ENCODE data around the gene ZNF483.
"Not testable (repeated sequence)": the region's sequence is repeated elsewhere in the genome, so short reads cannot be mapped to it uniquely, and the experiment has no call there.

The ZNF483 gene

DNA sequence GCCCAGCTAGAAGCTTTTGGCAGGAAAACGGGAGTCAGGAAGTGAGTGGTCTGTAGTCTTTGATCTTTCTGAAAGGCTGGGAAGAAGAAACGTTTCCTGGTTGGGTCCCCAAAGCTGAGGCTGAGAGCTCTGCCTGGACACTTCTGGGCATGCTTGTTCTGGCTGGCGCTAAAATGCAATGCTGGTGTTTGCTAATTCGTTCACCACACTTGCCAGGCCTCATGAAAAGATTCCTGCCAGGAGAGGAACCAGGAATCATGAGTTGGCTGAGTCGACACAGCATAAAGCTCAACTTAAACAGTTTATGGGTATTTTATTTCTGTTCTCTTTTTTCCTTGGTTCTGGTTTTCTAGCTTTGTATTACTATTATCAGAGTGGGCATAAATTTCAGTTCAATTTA is 85.2 kb downstream of the ZNF483 start:
- no peak for DNase-seq (ENCODE audit: low read depth in 2 of 2)

DNA sequence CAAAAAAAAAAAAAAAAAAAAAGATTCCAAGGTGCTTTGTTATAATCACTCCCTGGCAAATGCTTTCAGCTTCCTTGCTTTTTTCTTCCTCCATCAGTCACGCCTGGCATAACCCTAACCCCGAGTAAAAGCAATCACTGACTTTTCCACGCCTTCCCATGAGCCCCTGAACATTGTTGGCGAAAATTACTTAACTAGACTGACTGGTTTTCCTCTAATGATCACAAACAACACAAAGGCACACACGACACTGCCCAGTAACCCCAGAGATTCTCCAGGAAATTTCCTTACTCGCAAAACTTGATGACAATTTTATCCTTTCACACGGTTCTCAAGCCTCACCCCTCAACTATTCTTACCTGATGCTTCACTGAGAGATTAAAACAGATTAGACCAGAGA is 85.9 kb downstream of the ZNF483 start:
- no peak for DNase-seq (ENCODE audit: low read depth in 2 of 2)

DNA sequence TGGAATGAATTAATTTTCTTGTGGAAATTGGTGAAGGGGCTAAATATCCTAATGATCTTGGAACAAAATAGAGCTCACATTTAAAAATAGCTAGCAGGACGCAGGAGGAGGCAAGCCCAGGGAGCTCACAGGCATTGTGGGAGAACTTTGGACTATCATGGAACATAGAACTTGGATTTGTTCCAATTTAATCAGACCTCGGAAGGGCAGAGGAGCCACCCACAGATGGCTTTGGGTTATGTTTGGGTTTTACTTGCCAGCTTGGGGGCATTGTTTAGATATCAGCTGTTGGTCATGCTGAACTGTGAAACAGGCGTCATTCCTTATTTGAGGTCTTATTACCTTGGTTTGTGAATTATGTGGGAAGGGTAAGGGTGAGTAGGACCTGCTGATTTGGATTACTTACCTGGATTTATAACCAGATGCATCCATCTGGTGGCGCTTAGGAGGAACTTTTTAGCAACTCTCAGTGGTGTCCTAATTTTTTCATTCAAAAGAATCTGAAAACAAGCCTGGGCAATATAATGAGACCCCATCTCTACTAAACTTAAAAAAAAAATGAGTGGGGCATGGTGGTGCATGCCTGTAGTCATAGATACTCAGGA is 88.6 kb downstream of the ZNF483 start:
- no peak for DNase-seq (ENCODE audit: low read depth in 2 of 2)

- DNase-seq (ENCODE audit: low read depth in 2 of 2) = no peak
These were observed 90.9 kb downstream of the ZNF483 start for GRCh38 chr9:111615928-111616327.

- DNase-seq (ENCODE audit: low read depth in 2 of 2) = not testable (repeated sequence)
These were observed 92.4 kb downstream of the ZNF483 start for GRCh38 chr9:111617349-111617748.

DNA sequence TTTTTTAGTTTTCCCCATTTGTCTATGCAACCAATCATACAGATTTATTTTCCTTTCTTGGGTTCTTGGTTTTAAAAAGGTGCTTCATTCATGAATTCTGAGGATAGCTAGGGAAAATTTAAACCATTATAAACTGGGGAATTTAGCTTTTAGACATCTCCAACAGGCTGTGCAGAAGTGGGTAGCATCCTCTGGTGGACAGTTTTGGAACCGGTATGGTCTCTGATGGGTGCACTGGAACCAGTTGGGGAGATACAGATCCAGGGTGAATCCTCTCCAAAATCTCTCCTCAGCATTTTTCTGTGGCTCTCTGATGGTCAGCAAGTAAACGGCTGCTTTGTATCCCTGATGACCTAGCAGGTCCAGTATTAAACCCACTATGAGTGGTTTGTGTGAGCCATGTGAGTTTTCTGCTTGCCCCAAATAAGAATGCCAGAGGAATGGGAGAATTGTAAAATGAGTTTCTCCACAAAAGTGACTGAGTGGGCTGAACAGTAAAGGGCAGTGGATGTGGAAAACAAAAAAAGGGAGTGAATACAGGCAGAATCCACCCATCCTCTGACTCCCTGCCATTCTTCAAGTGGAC is 97.0 kb downstream of the ZNF483 start:
- DNase-seq (ENCODE audit: low read depth in 2 of 2) = no peak

DNA sequence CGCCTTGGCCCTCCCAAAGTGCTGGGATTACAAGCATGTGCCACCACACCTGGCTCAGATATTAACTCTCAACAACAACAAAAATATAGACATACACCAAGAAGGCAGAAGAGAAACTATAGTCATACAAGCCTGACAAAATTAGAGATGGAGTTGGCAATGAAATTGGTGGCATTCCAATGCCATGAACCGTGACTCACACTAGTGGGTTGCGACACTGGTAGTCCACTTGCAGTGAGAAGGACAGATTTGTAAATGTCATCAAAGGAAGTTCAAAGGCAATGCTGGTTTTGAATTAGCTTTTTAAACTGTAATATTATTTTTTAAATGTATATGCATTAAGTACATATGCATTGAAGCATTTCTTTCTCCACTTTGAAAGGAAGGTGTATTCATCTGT is 97.6 kb downstream of the ZNF483 start:
- no peak for DNase-seq (ENCODE audit: low read depth in 2 of 2)
